Mucosa of descending colon (tissue), 3 donors: ENCODE data around the gene NACC2. TPM values are rescaled to one million over a fixed set of nuclear protein-coding genes. Genes with fewer than 3 reads are reported as not detected.
A peak's percentile ranks its signal among the peaks of the same experiment; 100 is the strongest.

Experiments used
- ATAC-seq: fragments of 200-7000 bp; cut with Tn5 transposase; one replicate; pipeline ENCODE4 v1.9.1; 2020; ENCODE audit warnings: mild to moderate bottlenecking, moderate library complexity
- DNase-seq, 3 donors: peaks; one replicate each; pipeline ENCODE4 v3.0.0-alpha.2; 2020
- H3K36me3 ChIP-seq: fragments of 200-600 bp; one replicate; pipeline ENCODE4 v1.8.0; 2021; ENCODE audit warnings: low read depth, mild to moderate bottlenecking
- H3K4me1 ChIP-seq: fragments of 200-600 bp; one replicate; pipeline ENCODE4 v1.8.0; 2021; ENCODE audit warnings: low read depth, mild to moderate bottlenecking
- H3K4me3 ChIP-seq: fragments of 200-600 bp; one replicate; pipeline ENCODE4 v1.8.0; 2021; ENCODE audit warnings: mild to moderate bottlenecking
- H3K9me3 ChIP-seq: fragments of 200-600 bp; one replicate; pipeline ENCODE4 v1.8.0; 2021; ENCODE audit warnings: mild to moderate bottlenecking
- intact Hi-C, 2 donors: fragments of 100-400 bp; cut with DNase I in 1 of 2; cut with micrococcal nuclease in 1 of 2; formaldehyde crosslinking; loops; one replicate each; pipeline versions ENCODE4 v1.11.0 to v1.11.1; 2022; cut with DNase I, micrococcal nuclease
- total RNA-seq, 3 donors: library from RNA; stranded (reverse); fragmentation: NEBNext Ultra II Directional in 2 of 3; extraction: Animal tissue kit (Norgen Biotek cat#: 25700) in 2 of 3; gene quantifications; one replicate each; pipeline versions ENCODE4 v1.2.1 to v1.2.4, GENCODE V29; 2021 to 2023
- TF ChIP-seq, protein P1 (sequence below): fragments of 200-600 bp; IDR thresholded peaks from one replicate; pipeline ENCODE4 v1.8.0; 2022; ENCODE audit warnings: antibody characterized with exemption, mild to moderate bottlenecking
- donor health status: DM: no; HTN: no; CAD: no; lungs with moderate emphysema.
- donor health status: DM: no; HTN: no; CAD: no.
- donor health status: DM: no; HTN: yes; CAD: no.

Gene NACC2
- total RNA-seq, 3 donors from 2014 or later = 15.9 to 81.3 (median 22.1) TPM

DNA sequence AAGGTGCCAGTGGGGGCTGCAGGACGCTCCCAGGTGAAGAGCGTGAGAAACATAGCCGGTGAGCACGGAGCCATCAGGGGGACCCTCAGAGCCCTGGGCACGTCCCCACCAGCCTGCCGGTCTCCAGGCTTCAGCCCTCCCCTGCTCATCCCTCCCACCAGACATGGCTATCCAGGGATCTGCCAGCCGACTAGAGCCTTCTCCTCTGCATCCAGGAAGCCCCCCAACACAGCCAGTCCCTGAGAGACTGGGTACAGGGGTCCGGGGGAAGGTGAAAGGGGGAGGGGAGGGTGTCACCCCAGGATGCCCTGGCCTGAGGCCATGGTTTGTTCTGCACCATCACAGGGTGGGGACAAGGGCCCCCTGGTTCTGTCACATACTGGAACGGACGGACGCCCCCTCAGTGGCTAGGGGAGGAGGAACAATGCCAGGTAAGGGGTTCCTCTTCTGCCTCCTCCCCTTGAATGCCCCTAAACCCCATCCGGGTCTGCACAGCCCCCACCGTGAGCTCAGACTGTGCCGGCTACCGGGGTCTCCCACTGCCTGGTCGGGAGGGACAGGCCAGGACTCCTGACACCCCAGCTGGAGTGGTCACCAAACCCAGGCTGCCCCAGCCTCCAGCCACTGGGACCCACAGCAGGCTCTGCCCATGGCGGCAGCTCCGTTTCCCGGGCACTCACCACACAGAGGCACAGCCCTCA, 34.3 kb downstream of the NACC2 start:
- H3K36me3 ChIP-seq = no peaks in the 10 kb centered on the region
- H3K9me3 ChIP-seq = no peaks in the 10 kb centered on the region
- intact Hi-C loops = no loop called here
- H3K4me1 ChIP-seq = peaks cover 13% of the 10 kb centered on the region
- ATAC-seq = no peak
- no peak for DNase-seq
- TF ChIP-seq, protein P1, sequence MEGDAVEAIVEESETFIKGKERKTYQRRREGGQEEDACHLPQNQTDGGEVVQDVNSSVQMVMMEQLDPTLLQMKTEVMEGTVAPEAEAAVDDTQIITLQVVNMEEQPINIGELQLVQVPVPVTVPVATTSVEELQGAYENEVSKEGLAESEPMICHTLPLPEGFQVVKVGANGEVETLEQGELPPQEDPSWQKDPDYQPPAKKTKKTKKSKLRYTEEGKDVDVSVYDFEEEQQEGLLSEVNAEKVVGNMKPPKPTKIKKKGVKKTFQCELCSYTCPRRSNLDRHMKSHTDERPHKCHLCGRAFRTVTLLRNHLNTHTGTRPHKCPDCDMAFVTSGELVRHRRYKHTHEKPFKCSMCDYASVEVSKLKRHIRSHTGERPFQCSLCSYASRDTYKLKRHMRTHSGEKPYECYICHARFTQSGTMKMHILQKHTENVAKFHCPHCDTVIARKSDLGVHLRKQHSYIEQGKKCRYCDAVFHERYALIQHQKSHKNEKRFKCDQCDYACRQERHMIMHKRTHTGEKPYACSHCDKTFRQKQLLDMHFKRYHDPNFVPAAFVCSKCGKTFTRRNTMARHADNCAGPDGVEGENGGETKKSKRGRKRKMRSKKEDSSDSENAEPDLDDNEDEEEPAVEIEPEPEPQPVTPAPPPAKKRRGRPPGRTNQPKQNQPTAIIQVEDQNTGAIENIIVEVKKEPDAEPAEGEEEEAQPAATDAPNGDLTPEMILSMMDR = no peak
- no peak overlapping the region for H3K4me3 ChIP-seq

DNA sequence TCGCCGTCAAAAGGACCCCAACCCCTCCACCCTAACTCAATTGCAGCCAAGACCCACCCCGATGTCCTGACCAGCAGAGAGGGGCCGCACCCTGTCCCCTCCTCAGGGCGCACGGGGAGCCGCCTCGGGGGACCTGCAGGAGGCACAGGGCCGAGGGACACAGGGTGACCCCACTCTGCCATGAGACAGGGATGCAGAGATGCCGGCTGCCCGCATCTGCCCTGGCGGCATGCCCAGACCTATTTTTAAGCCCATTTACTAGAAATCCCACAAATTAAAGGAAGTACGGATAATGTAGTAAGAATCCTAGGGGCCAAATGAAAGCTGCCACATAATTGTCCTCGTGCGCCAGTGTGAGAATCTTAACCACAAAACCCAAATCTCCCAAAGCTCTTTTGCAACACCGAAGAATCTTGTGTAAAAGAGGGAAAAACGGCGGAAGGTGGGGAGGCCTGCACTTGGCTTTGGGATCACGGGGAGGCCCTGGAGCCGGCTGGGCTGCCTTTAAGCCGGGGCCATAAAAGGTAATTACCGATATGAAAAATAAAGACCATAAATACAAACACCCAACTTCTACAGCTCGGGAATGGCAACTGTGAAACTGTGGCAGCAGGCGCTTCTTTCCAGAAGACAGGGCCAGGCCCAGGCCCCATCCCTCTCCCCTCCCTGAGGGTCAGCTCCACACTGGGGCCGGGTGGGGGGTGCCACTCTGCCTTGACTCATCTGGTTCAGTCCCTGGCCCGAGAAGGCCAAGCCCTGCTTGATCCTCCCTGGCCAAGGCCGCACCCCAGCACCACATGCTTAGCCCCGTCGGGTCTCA, 35.0 kb downstream of the NACC2 start:
- Histone ChIP-seq H3K36me3 (no peaks in the 10 kb centered on the region), H3K9me3 (no peaks in the 10 kb centered on the region), H3K4me3 (no peak overlapping the region), H3K4me1 (peaks cover 13% of the 10 kb centered on the region)
- TF ChIP-seq, protein P1 = no peak
- intact Hi-C loops = no loop called here
- ATAC-seq = peak; percentile 42
- DNase-seq = no peak

GRCh38 chr9:136059321-136059791, 35.7 kb downstream of the NACC2 start:
- Histone ChIP-seq H3K4me1 (peaks cover 13% of the 10 kb centered on the region), H3K4me3 (no peak overlapping the region), H3K9me3 (no peaks in the 10 kb centered on the region), H3K36me3 (no peaks in the 10 kb centered on the region)
- ATAC-seq = no peak
- intact Hi-C loops = no loop called here
- DNase-seq = no peak
- TF ChIP-seq, protein P1 = no peak

DNA sequence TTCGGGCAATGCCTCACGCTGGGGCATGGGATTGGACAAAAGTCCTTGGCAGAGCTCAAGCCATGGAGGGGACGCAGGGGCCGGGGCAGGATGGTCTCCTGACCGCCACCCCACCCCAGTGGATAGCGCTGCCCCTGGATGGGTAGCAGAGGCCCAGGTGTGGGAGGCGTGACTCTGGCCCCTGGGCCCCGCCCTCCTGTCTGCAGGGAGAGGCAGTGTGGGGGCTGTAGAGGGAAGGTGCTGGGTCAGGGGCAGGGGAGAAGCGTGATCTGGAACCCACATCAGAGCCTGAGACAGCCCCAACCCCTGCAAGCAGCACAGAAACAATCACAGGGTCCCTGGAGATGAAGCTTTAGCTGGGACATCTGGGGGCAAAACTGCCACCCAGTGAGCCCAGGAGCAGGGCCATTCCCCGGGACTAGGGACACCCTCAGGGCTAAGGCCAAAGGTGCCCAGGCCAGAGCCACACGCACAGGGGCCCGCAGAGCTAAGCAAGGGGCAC, 36.2 kb downstream of the NACC2 start:
- Histone ChIP-seq H3K4me1 (peaks cover 14% of the 10 kb centered on the region), H3K9me3 (no peaks in the 10 kb centered on the region), H3K36me3 (no peaks in the 10 kb centered on the region), H3K4me3 (no peak overlapping the region)
- DNase-seq (no peak), ATAC-seq (no peak)
- intact Hi-C loops = no loop called here
- TF ChIP-seq, protein P1 = no peak

DNA sequence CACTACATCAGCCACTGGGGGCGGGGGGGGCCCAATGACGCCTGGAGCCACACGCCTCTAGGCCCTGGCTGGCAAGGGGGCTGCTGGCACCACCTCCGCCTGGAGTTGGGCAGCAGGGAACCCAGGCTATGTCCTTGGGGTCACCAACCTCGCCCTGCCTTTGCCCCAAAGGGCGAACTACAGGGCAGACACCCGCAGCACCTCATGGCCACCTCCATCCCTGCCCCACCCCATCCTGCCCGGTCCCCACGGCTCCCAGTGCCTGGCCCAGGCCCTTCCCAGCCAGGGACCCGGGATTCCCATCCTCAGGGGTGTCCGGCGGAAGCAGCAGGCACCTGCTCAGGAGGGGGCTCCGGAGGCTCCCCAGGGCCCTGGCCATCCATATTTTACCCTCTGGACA, 37.0 kb downstream of the NACC2 start:
- no peaks in the 10 kb centered on the region for H3K36me3 ChIP-seq
- peaks cover 22% of the 10 kb centered on the region for H3K4me1 ChIP-seq
- intact Hi-C loops = no loop called here

More for the DNA sequence above, 37.0 kb downstream of the NACC2 start:
- Histone ChIP-seq H3K4me3 (no peak overlapping the region), H3K9me3 (no peaks in the 10 kb centered on the region)
- TF ChIP-seq, protein P1 = no peak
- no peak for ATAC-seq
- no peak for DNase-seq
